Measurements from ENCODE around the gene PIGA. TPM values are rescaled to one million over a fixed set of nuclear protein-coding genes. Genes with fewer than 3 reads are reported as not detected.

Gene PIGA
- total RNA-seq, 1 donor from 2014 or later = 17.2 TPM

DNA sequence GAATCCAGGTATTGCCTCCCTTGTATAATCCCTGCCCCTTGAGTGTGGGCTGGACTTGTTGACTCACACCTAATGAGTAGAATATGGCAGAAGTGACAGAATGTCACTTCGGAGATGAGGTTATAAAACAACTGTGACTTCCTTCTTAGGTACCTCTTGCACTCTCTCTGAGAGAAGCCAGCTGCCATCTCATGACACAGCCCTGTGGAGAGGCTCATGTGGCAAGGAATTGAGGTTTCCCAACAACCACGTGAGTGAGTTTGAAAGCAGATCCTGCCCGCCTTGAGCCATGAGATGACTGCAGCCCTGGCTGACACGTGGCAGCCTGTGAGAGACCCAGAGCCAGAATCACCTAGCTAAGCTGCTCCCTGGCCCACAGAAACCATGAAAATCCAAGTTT lies 33.4 kb downstream of the PIGA start:
- H3K4me3 Mint-ChIP-seq = no peak overlapping the region
- no peaks in the 10 kb centered on the region for H3K36me3 Mint-ChIP-seq
- TF ChIP-seq CTCF (conservative IDR thresholded peaks at IDR 0.05) = no peak
- H3K9me3 Mint-ChIP-seq = no peaks in the 10 kb centered on the region
- H3K27me3 Mint-ChIP-seq = no peaks in the 10 kb centered on the region
- no peak overlapping the region for H3K27ac Mint-ChIP-seq
- peaks cover 19% of the 10 kb centered on the region for H3K4me1 Mint-ChIP-seq (ENCODE audit: unreplicated experiment)
- DNase-seq (ENCODE audit: extremely low spot score, unreplicated experiment) = no peak

DNA sequence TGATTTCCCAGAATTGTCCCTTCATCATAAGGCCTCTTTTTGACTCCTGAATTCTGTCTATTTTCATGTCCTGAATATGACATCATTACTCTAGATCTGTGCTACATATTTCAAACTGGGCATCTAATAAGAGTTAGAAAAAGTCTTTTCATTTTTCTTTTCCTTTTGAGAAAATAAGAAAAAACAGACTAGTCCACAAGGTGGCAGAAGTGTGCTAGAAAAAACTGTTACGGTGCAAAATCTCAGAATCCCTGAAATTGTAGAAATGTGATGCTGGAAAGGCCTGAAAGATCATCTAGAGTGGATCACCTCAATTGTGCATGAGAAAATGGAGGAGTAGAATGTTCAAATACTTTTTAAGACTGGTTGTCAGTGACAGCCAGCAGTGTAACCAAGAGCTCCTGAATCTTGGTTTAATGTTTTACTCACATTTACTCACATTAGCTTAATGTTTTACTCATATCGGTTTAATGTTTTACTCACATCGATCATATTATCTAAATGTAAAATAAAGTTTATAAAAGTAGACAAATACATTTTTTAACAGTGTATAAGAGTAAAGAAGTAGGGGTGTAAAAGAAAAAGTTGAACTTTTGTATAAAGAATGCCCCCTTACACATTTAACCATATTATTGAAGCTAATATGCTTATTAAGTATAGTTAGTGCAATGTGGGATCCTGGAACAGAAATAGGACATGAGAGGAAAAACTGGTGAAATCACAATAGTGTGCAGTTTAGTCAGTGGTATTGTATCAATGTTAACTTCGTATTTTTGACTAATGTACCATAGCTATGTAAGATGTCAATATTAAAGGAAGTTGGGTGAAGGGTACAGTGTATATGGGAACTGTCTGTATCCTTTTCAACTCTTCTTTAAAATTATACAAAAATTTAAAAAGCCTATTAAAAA lies 35.1 kb downstream of the PIGA start:
- peaks cover 19% of the 10 kb centered on the region for H3K4me1 Mint-ChIP-seq (ENCODE audit: unreplicated experiment)
- H3K27me3 Mint-ChIP-seq = no peaks in the 10 kb centered on the region
- H3K4me3 Mint-ChIP-seq = peak overlapping the region; percentile 16
- TF ChIP-seq CTCF (conservative IDR thresholded peaks at IDR 0.05) = peak; percentile 80
- no peaks in the 10 kb centered on the region for H3K36me3 Mint-ChIP-seq
- no peaks in the 10 kb centered on the region for H3K9me3 Mint-ChIP-seq
- H3K27ac Mint-ChIP-seq = peak overlapping the region; percentile 10
- no peak for DNase-seq (ENCODE audit: extremely low spot score, unreplicated experiment)

GRCh38 chrX:15298780-15299179 lies 36.5 kb downstream of the PIGA start:
- peaks cover 19% of the 10 kb centered on the region for H3K4me1 Mint-ChIP-seq (ENCODE audit: unreplicated experiment)
- no peaks in the 10 kb centered on the region for H3K36me3 Mint-ChIP-seq
- no peak overlapping the region for H3K4me3 Mint-ChIP-seq
- no peak overlapping the region for H3K27ac Mint-ChIP-seq
- H3K9me3 Mint-ChIP-seq = no peaks in the 10 kb centered on the region
- H3K27me3 Mint-ChIP-seq = no peaks in the 10 kb centered on the region
- DNase-seq (ENCODE audit: extremely low spot score, unreplicated experiment) = no peak
- TF ChIP-seq CTCF (conservative IDR thresholded peaks at IDR 0.05) = no peak

- no peak for DNase-seq (ENCODE audit: extremely low spot score, unreplicated experiment)
- H3K27ac Mint-ChIP-seq = no peak overlapping the region
- H3K4me1 Mint-ChIP-seq (ENCODE audit: unreplicated experiment) = peaks cover 19% of the 10 kb centered on the region
- no peaks in the 10 kb centered on the region for H3K27me3 Mint-ChIP-seq
- H3K4me3 Mint-ChIP-seq = no peak overlapping the region
- H3K36me3 Mint-ChIP-seq = no peaks in the 10 kb centered on the region
- no peaks in the 10 kb centered on the region for H3K9me3 Mint-ChIP-seq
- no peak for TF ChIP-seq CTCF (conservative IDR thresholded peaks at IDR 0.05)
Observed at GRCh38 chrX:15298201-15298600, 37.1 kb downstream of the PIGA start.

DNA sequence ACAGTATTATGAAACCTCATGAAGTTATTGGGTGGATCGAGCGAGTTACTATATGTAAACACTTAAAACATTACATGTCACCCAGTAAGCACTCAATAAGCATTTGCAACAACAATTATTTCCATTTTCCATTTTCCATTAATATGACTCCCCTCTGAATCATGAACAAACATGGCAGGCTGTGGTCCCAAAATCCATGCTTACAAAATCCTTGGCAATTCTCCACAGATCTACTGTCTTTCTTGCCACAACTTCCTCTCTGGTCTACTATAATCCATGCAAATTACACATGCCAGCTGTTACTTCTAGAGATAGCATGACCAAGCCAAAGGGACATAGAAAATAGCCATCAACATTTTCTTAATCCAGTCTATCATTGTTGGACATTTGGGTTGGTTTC lies 41.9 kb downstream of the PIGA start:
- no peak for TF ChIP-seq CTCF (conservative IDR thresholded peaks at IDR 0.05)
- no peak overlapping the region for H3K4me3 Mint-ChIP-seq
- no peak for DNase-seq (ENCODE audit: extremely low spot score, unreplicated experiment)
- H3K27me3 Mint-ChIP-seq = no peaks in the 10 kb centered on the region
- no peak overlapping the region for H3K27ac Mint-ChIP-seq
- no peaks in the 10 kb centered on the region for H3K36me3 Mint-ChIP-seq
- peaks cover 7% of the 10 kb centered on the region for H3K4me1 Mint-ChIP-seq (ENCODE audit: unreplicated experiment)
- H3K9me3 Mint-ChIP-seq = no peaks in the 10 kb centered on the region

Data from type B pancreatic cell (in vitro differentiated cells).